HepG2 (cell line): ENCODE data around the gene MCAT. TPM values are rescaled to one million over a fixed set of nuclear protein-coding genes. Genes with fewer than 3 reads are reported as not detected.

ENCODE experiments used
- E2F1 ChIP-seq: sonication (generic); formaldehyde crosslinking; IDR thresholded peaks from 2 replicates; pipeline ENCODE4 v1.5.0; 2020; ENCODE audit warnings: missing genetic modification reagents
- HNF4A ChIP-seq: sonication (generic); formaldehyde crosslinking; IDR thresholded peaks from 2 replicates; pipeline ENCODE4 v1.4.0; 2020; ENCODE audit warnings: missing genetic modification reagents
- KDM3A ChIP-seq: IDR thresholded peaks from 2 replicates; pipeline ENCODE4 v1.6.1; 2018; ENCODE audit warnings: low read depth, missing compliant biosample characterization
- MAZ ChIP-seq, 2 experiments: sonication (generic) in 1 of 2; formaldehyde crosslinking in 1 of 2; IDR thresholded peaks; 2 replicates each; pipeline versions ENCODE4 v1.5.0 to v1.6.1; 2012 to 2020; ENCODE audit warnings: low read depth in 2 of 2, mild to moderate bottlenecking in 2 of 2, borderline replicate concordance in 1 of 2, improper control_type of control experiment in 1 of 2, low read length in 1 of 2, missing genetic modification reagents in 1 of 2, moderate library complexity in 1 of 2
- TBX3 ChIP-seq: fragments of 450-650 bp; IDR thresholded peaks from 2 replicates; pipeline ENCODE4 v1.6.1; 2017; ENCODE audit warnings: antibody characterized with exemption, mild to moderate bottlenecking, inconsistent platforms, borderline replicate concordance
- ZBTB40 ChIP-seq, 2 experiments: fragments of 450-650 bp in 1 of 2; sonication (generic) in 1 of 2; formaldehyde crosslinking in 1 of 2; IDR thresholded peaks; 2 replicates each; pipeline versions ENCODE4 v1.6.1 to v1.8.0; 2016 to 2022; ENCODE audit warnings: antibody characterized with exemption in 1 of 2, mild to moderate bottlenecking in 1 of 2, missing genetic modification reagents in 1 of 2
- ZNF142 ChIP-seq: sonication (generic); formaldehyde crosslinking; IDR thresholded peaks from 2 replicates; pipeline ENCODE4 v1.4.0; 2020; ENCODE audit warnings: missing genetic modification reagents
- ZNF878 ChIP-seq: sonication (generic); formaldehyde crosslinking; IDR thresholded peaks from 2 replicates; pipeline ENCODE4 v1.8.1; 2023; ENCODE audit warnings: mild to moderate bottlenecking, missing genetic modification reagents, moderate library complexity
- polyA plus RNA-seq, 8 experiments: library from polyadenylated mRNA; depleted of rRNA in 3 of 8; stranded (reverse) in 7 of 8; unstranded in 1 of 8; fragments of >200 nt; fragmentation: Illumina TruSeq in 4 of 8; extraction: Trizol in 4 of 8; gene quantifications; 2 replicates each; pipeline versions ENCODE4 v1.2.1 to v1.2.3, GENCODE V29; 2011 to 2016; ENCODE audit warnings: low read depth in 4 of 8, missing spikeins in 1 of 8, mixed read lengths in 1 of 8; ENCODE audit not compliant: insufficient read depth in 1 of 8
- total RNA-seq, 5 experiments: library from RNA; depleted of rRNA; stranded (reverse); fragments of >200 nt; fragmentation: Illumina TruSeq; extraction: Trizol; gene quantifications; 2 replicates each; pipeline ENCODE4 v1.2.3, GENCODE V29; 2016; ENCODE audit warnings: low read depth in 1 of 5

Gene MCAT
- total and polyA plus RNA-seq, 2 of the 13 experiments (the other 11 are each of a cell fraction or from before 2014, with no cell fraction given) = 9.3 to 16.7 TPM

DNA sequence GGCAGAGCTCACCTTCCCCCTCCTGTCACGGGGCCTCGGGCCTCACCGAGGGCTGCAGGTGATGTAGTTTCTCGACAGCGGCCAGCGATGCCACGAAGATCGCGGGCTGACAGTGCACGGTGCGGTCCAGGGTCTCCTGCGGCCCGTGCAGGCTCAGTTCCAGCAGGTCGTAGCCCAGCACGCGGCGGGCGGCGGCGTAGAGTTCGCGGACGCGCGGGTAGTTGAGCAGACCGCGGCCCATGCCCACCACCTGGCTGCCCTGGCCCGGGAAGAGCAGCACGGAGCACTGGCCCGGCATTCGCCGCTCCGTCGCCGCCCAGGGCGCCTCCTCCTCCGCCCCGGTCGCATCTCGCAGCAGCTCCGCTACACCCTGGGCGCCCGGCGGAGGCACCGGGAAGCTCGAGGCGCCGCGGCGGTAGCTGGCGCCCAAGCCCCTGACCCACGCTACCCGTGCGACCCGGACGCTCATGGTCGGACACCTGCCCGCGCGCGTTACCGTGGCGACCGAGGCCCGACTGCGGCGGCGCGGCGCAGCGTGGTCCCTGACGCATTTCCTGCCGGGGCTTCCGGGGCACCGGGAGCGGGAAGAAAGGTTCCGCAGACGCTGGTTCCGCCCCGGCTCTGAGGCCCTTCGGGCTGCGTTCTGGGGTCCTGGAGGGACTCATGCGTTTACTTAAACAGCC, at the start of gene MCAT (continued):
- no peak for TF ChIP-seq ZNF142
- no peak for TF ChIP-seq MAZ (IDR thresholded peaks at IDR 0.05; ENCODE audit: borderline replicate concordance, low read depth, low read length)
- peak; percentile 71 for TF ChIP-seq MAZ (CRISPR knock-in tag; IDR thresholded peaks at IDR 0.05; ENCODE audit: low read depth)
- peak; percentile 28; the same call in 1 of the 2 replicates for TF ChIP-seq E2F1 (CRISPR knock-in tag)
- TF ChIP-seq ZNF878 (CRISPR knock-in tag) = no peak
- 0 out of 2 replicates have a peak, but pooled peaks have one; percentile 21 for TF ChIP-seq HNF4A (CRISPR knock-in tag)
- TF ChIP-seq KDM3A = peak; percentile 91
- TF ChIP-seq ZBTB40 (IDR thresholded peaks at IDR 0.05) = peak; percentile 61
- peak; percentile 74; the same call in 1 of the 2 replicates for TF ChIP-seq ZBTB40 (CRISPR knock-in tag; IDR thresholded peaks at IDR 0.05)
- no peak for TF ChIP-seq TBX3
